ENCODE results near the gene MYH4.

MYH4 gene

GRCh38 chr17:10469459-10469858, at the start of gene MYH4:
Gene MYH4, minus strand, starts transcription at chr17:10469559. Its CDS starts 2,814 bp downstream, at chr17:10466745.
- H3K4me3 ChIP-seq (ENCODE audit: low read depth in 1 of 2, low read length in 2 of 2): no peak within 1 kb of the TSS
- H2AFZ ChIP-seq (ENCODE audit: low read depth, low read length): no peak within 1 kb of the TSS
- H3K27me3 ChIP-seq (ENCODE audit: insufficient read depth, low read length, poor library complexity): peaks cover 14% of the 10 kb centered on the region
- no peaks in the 10 kb centered on the region for H4K20me1 ChIP-seq (ENCODE audit: insufficient read depth, low read length)
- TF ChIP-seq CTCF (IDR thresholded peaks at IDR 0.05; ENCODE audit: borderline replicate concordance, extremely low read depth, low read length, poor library complexity, severe bottlenecking) (no peak), EZH2 (IDR thresholded peaks at IDR 0.05; ENCODE audit: borderline replicate concordance, low read depth, low read length, severe bottlenecking) (no peak)
- H3K4me1 ChIP-seq (ENCODE audit: insufficient read depth, low read length): no peaks in the 10 kb centered on the region
- no peak within 1 kb of the TSS for H3K4me2 ChIP-seq (ENCODE audit: insufficient read depth, low read length)
- ATAC-seq (ENCODE audit: insufficient read depth, low read depth) (no peak), DNase-seq (no peak)
- no peaks in the 10 kb centered on the region for H3K9me3 ChIP-seq (ENCODE audit: insufficient read depth, low read length, severe bottlenecking)
- H3K36me3 ChIP-seq (ENCODE audit: insufficient read depth, low read length): no peaks in the 10 kb centered on the region
- H3K79me2 ChIP-seq (ENCODE audit: insufficient read depth, low read length): no peaks in the 10 kb centered on the region
- no peak within 1 kb of the TSS for H3K27ac ChIP-seq (ENCODE audit: low read length)
- H3K9ac ChIP-seq (ENCODE audit: low read depth, low read length): no peak within 1 kb of the TSS

- Histone ChIP-seq H3K4me2 (ENCODE audit: insufficient read depth, low read length) (no peak within 1 kb of the TSS), H3K4me3 (ENCODE audit: low read depth in 1 of 2, low read length in 2 of 2) (no peak within 1 kb of the TSS), H4K20me1 (ENCODE audit: insufficient read depth, low read length) (no peaks in the 10 kb centered on the region), H3K79me2 (ENCODE audit: insufficient read depth, low read length) (no peaks in the 10 kb centered on the region), H3K4me1 (ENCODE audit: insufficient read depth, low read length) (no peaks in the 10 kb centered on the region), H3K9ac (ENCODE audit: low read depth, low read length) (no peak within 1 kb of the TSS), H3K27ac (ENCODE audit: low read length) (no peak within 1 kb of the TSS), H2AFZ (ENCODE audit: low read depth, low read length) (no peak within 1 kb of the TSS), H3K9me3 (ENCODE audit: insufficient read depth, low read length, severe bottlenecking) (no peaks in the 10 kb centered on the region), H3K36me3 (ENCODE audit: insufficient read depth, low read length) (no peaks in the 10 kb centered on the region), H3K27me3 (ENCODE audit: insufficient read depth, low read length, poor library complexity) (peaks cover 20% of the 10 kb centered on the region)
- no peak for DNase-seq
- no peak for TF ChIP-seq CTCF (IDR thresholded peaks at IDR 0.05; ENCODE audit: borderline replicate concordance, extremely low read depth, low read length, poor library complexity, severe bottlenecking)
- no peak for TF ChIP-seq EZH2 (IDR thresholded peaks at IDR 0.05; ENCODE audit: borderline replicate concordance, low read depth, low read length, severe bottlenecking)
- no peak for ATAC-seq (ENCODE audit: insufficient read depth, low read depth)
These were observed 49.1 kb upstream of the MYH4 start, which contains the start of gene MYH1 for GRCh38 chr17:10518271-10519037. Gene MYH1, minus strand, starts transcription at chr17:10518542. Its CDS starts 1,900 bp downstream, at chr17:10516642.

DNA sequence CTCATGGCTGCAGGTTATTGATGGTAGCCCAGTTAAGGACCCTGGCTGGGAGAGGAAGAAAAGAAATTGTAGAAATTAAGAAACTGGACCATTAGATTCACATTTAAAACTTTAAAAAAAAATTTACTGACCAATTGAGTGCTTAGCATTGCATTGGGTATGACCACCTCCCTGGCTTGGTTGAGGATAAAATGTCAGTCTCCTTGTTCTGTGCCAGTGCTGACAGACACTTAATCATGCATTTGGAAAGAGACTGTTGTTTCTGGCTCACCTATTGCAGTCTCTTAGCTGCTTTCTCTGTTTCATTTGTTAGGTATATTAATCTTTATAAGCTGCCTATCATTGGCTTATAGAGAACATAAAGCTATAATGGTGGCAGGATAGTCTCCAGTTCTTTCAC, 47.3 kb upstream of the MYH4 start:
- TF ChIP-seq CTCF (IDR thresholded peaks at IDR 0.05; ENCODE audit: borderline replicate concordance, extremely low read depth, low read length, poor library complexity, severe bottlenecking) (no peak), EZH2 (IDR thresholded peaks at IDR 0.05; ENCODE audit: borderline replicate concordance, low read depth, low read length, severe bottlenecking) (no peak)
- Histone ChIP-seq H3K36me3 (ENCODE audit: insufficient read depth, low read length) (no peaks in the 10 kb centered on the region), H3K27ac (ENCODE audit: low read length) (no peak overlapping the region), H3K4me1 (ENCODE audit: insufficient read depth, low read length) (no peaks in the 10 kb centered on the region), H3K4me3 (ENCODE audit: low read depth in 1 of 2, low read length in 2 of 2) (no peak overlapping the region), H3K9me3 (ENCODE audit: insufficient read depth, low read length, severe bottlenecking) (no peaks in the 10 kb centered on the region), H3K9ac (ENCODE audit: low read depth, low read length) (no peak overlapping the region), H3K79me2 (ENCODE audit: insufficient read depth, low read length) (no peaks in the 10 kb centered on the region), H3K27me3 (ENCODE audit: insufficient read depth, low read length, poor library complexity) (peaks cover 20% of the 10 kb centered on the region), H3K4me2 (ENCODE audit: insufficient read depth, low read length) (no peak overlapping the region), H4K20me1 (ENCODE audit: insufficient read depth, low read length) (no peaks in the 10 kb centered on the region), H2AFZ (ENCODE audit: low read depth, low read length) (no peak overlapping the region)
- no peak for ATAC-seq (ENCODE audit: insufficient read depth, low read depth)
- DNase-seq: no peak
